ENCODE data around the gene PRKCZ. TPM values are rescaled to one million over a fixed set of nuclear protein-coding genes. Genes with fewer than 3 reads are reported as not detected.

The PRKCZ gene
- polyA plus RNA-seq, 1 of the 3 experiments (the other 2 are of a cell fraction) = 24.2 TPM

DNA sequence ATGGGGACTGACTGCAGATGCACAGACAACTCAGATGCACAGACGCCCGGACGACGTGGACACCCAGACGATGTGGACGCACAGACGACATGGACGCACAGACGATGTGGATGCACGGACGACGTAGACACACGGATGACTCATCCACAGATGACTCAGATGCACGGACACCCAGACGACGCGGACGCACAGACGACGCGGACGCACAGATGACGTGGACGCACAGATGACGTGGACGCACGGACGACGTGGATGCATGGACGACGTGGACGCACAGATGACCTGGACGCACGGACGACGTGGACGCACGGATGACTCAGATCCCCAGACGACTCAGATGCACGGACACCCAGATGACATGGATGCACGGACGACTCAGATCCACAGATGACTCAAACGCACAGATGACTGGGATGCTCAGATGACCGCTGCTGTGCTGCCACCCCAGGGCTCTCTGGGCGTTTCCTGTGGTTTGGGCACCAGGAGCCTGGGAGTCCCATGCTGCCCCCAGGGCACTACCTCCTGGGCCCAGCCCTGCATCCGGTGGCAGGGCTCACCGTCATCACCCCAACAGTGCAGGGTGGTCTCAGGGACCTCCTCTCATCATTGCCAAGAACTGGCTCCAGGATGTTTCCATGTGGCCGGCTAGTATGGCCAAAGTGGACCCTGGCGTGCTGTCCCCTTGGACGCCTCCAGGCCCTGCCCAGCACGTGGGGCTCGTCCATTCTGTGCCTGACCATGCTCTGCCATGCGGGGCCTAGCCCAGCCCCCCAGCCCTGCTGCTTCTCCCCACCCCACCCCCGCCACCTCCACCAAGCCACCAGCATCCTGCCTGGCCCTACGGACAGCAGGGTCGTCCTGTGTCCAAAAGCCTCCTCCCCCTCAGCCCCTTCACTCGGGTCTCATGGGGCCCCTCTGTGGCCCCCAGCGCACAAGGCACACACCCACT lies 130.4 kb downstream of the PRKCZ start:
- H3K4me2 ChIP-seq = no peak overlapping the region
- no peaks in the 10 kb centered on the region for H3K4me1 ChIP-seq (ENCODE audit: control insufficient read depth in 1 of 2, insufficient read depth in 2 of 2, low read depth in 1 of 2, low read length in 1 of 2)
- no peak overlapping the region for H3K9ac ChIP-seq
- no peaks in the 10 kb centered on the region for H3K79me2 ChIP-seq (ENCODE audit: insufficient read depth)
- H4K20me1 ChIP-seq (ENCODE audit: insufficient read depth) = no peaks in the 10 kb centered on the region
- TF ChIP-seq, protein P1, sequence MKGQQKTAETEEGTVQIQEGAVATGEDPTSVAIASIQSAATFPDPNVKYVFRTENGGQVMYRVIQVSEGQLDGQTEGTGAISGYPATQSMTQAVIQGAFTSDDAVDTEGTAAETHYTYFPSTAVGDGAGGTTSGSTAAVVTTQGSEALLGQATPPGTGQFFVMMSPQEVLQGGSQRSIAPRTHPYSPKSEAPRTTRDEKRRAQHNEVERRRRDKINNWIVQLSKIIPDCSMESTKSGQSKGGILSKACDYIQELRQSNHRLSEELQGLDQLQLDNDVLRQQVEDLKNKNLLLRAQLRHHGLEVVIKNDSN (IDR thresholded peaks at IDR 0.05; ENCODE audit: borderline replicate concordance, low read depth) = no peak
- TF ChIP-seq GATA2 (CRISPR knock-in tag; IDR thresholded peaks at IDR 0.05) (no peak), MEF2A (IDR thresholded peaks at IDR 0.05; ENCODE audit: borderline replicate concordance, low read depth) (no peak), PBX3 (IDR thresholded peaks at IDR 0.05) (no peak), FOXJ3 (CRISPR knock-in tag; IDR thresholded peaks at IDR 0.05) (no peak), SIN3A (IDR thresholded peaks at IDR 0.05; ENCODE audit: borderline replicate concordance, low read depth, low read length) (no peak), NRF1 (IDR thresholded peaks at IDR 0.05; ENCODE audit: low read depth, low read length) (no peak), RCOR1 (IDR thresholded peaks at IDR 0.05; ENCODE audit: low read length) (no peak), YY1 (IDR thresholded peaks at IDR 0.05; ENCODE audit: low read depth) (no peak), TCF12 (IDR thresholded peaks at IDR 0.05) (no peak), RFX5 (IDR thresholded peaks at IDR 0.05; ENCODE audit: low read length) (no peak), RXRA (IDR thresholded peaks at IDR 0.05; ENCODE audit: borderline replicate concordance, low read depth) (no peak), NFIC (IDR thresholded peaks at IDR 0.05; ENCODE audit: borderline replicate concordance) (no peak), FOSL2 (IDR thresholded peaks at IDR 0.05; ENCODE audit: borderline replicate concordance, low read depth) (no peak; the same call in 1 of the 2 replicates)
- TF ChIP-seq, protein P2, sequence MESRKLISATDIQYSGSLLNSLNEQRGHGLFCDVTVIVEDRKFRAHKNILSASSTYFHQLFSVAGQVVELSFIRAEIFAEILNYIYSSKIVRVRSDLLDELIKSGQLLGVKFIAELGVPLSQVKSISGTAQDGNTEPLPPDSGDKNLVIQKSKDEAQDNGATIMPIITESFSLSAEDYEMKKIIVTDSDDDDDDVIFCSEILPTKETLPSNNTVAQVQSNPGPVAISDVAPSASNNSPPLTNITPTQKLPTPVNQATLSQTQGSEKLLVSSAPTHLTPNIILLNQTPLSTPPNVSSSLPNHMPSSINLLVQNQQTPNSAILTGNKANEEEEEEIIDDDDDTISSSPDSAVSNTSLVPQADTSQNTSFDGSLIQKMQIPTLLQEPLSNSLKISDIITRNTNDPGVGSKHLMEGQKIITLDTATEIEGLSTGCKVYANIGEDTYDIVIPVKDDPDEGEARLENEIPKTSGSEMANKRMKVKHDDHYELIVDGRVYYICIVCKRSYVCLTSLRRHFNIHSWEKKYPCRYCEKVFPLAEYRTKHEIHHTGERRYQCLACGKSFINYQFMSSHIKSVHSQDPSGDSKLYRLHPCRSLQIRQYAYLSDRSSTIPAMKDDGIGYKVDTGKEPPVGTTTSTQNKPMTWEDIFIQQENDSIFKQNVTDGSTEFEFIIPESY (IDR thresholded peaks at IDR 0.05; ENCODE audit: borderline replicate concordance, low read depth) = no peak
- TF ChIP-seq, protein P3, sequence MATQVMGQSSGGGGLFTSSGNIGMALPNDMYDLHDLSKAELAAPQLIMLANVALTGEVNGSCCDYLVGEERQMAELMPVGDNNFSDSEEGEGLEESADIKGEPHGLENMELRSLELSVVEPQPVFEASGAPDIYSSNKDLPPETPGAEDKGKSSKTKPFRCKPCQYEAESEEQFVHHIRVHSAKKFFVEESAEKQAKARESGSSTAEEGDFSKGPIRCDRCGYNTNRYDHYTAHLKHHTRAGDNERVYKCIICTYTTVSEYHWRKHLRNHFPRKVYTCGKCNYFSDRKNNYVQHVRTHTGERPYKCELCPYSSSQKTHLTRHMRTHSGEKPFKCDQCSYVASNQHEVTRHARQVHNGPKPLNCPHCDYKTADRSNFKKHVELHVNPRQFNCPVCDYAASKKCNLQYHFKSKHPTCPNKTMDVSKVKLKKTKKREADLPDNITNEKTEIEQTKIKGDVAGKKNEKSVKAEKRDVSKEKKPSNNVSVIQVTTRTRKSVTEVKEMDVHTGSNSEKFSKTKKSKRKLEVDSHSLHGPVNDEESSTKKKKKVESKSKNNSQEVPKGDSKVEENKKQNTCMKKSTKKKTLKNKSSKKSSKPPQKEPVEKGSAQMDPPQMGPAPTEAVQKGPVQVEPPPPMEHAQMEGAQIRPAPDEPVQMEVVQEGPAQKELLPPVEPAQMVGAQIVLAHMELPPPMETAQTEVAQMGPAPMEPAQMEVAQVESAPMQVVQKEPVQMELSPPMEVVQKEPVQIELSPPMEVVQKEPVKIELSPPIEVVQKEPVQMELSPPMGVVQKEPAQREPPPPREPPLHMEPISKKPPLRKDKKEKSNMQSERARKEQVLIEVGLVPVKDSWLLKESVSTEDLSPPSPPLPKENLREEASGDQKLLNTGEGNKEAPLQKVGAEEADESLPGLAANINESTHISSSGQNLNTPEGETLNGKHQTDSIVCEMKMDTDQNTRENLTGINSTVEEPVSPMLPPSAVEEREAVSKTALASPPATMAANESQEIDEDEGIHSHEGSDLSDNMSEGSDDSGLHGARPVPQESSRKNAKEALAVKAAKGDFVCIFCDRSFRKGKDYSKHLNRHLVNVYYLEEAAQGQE (IDR thresholded peaks at IDR 0.05; ENCODE audit: low read depth, low read length) = no peak
- TF ChIP-seq, protein P4, sequence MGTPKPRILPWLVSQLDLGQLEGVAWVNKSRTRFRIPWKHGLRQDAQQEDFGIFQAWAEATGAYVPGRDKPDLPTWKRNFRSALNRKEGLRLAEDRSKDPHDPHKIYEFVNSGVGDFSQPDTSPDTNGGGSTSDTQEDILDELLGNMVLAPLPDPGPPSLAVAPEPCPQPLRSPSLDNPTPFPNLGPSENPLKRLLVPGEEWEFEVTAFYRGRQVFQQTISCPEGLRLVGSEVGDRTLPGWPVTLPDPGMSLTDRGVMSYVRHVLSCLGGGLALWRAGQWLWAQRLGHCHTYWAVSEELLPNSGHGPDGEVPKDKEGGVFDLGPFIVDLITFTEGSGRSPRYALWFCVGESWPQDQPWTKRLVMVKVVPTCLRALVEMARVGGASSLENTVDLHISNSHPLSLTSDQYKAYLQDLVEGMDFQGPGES (IDR thresholded peaks at IDR 0.05; ENCODE audit: low read depth, low read length) = no peak
- H3K4me3 ChIP-seq (ENCODE audit: low read depth in 2 of 2, low read length in 1 of 2) = no peak overlapping the region
- H3K36me3 ChIP-seq (replicated peaks in 1 of 2; ENCODE audit: control insufficient read depth in 1 of 2, insufficient read depth in 2 of 2, low read length in 1 of 2) = peaks cover 0 to 15% of the 10 kb centered on the region in 2 experiments
- ChIA-PET POLR2A (interaction anchor here (0.6 to 0.9 kb wide), 2 partner anchors 10 to 20 kb away, joined by 3 to 4 read pairs; no protein-coding TSS in a partner anchor), CTCF (interaction anchor here (1.3 kb wide), 1 partner anchor 41 kb away, joined by 3 read pairs; no protein-coding TSS in a partner anchor)
- DNase-seq = no peak
- WGBS (ENCODE audit: low lambda C conversion rate) = 91% methylated on average over 41 of the region's 58 CpGs
- no peaks in the 10 kb centered on the region for H3K9me3 ChIP-seq
- H3K27me3 ChIP-seq (ENCODE audit: insufficient read depth) = no peaks in the 10 kb centered on the region
- H3K9me2 ChIP-seq = no peaks in the 10 kb centered on the region
- no peaks in the 10 kb centered on the region for H3F3A ChIP-seq (replicated peaks; ENCODE audit: insufficient read depth)
- H3K27ac ChIP-seq (ENCODE audit: low read depth in 2 of 2, low read length in 1 of 2) = no peak overlapping the region
- no peak overlapping the region for H2AFZ ChIP-seq (ENCODE audit: low read depth)

Measured in SK-N-SH (cell line).